ENCODE measurements around the gene TRAM2. TPM values are rescaled to one million over a fixed set of nuclear protein-coding genes. Genes with fewer than 3 reads are reported as not detected.

TRAM2 gene
- total RNA-seq, 1 experiment from 2014 or later: 13.4 TPM

DNA sequence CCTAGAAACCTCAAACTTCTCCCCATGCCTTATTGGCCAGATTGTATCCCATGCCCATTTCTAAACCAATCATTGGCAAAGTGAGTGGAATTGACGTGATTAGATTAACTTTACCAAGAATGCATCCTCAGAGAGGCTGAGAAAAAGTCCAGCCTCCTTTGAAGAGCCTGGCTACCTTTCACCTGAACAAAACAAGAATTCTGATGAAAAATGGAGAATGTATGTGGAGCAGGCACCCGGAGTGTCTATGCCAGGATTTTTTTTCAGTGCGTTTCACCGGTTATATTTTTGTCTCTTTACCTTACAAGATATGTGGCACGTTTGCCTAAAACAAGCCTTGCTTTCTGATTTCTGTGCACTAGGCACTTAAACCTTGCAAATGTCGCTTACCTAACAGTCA is 6.1 kb upstream of the TRAM2 start:
- Mint-ChIP-seq H3K27me3 (ENCODE audit: low read depth) (no peaks in the 10 kb centered on the region), H3K27ac (no peak overlapping the region), H3K4me3 (no peak overlapping the region), H3K4me1 (no peaks in the 10 kb centered on the region), H3K9me3 (no peaks in the 10 kb centered on the region), H3K36me3 (no peaks in the 10 kb centered on the region)
- ATAC-seq (no peak), DNase-seq (ENCODE audit: low spot score) (no peak)
- ChIA-PET CTCF (no interaction called here), POLR2A (no interaction called here)
- TF ChIP-seq, protein P1, sequence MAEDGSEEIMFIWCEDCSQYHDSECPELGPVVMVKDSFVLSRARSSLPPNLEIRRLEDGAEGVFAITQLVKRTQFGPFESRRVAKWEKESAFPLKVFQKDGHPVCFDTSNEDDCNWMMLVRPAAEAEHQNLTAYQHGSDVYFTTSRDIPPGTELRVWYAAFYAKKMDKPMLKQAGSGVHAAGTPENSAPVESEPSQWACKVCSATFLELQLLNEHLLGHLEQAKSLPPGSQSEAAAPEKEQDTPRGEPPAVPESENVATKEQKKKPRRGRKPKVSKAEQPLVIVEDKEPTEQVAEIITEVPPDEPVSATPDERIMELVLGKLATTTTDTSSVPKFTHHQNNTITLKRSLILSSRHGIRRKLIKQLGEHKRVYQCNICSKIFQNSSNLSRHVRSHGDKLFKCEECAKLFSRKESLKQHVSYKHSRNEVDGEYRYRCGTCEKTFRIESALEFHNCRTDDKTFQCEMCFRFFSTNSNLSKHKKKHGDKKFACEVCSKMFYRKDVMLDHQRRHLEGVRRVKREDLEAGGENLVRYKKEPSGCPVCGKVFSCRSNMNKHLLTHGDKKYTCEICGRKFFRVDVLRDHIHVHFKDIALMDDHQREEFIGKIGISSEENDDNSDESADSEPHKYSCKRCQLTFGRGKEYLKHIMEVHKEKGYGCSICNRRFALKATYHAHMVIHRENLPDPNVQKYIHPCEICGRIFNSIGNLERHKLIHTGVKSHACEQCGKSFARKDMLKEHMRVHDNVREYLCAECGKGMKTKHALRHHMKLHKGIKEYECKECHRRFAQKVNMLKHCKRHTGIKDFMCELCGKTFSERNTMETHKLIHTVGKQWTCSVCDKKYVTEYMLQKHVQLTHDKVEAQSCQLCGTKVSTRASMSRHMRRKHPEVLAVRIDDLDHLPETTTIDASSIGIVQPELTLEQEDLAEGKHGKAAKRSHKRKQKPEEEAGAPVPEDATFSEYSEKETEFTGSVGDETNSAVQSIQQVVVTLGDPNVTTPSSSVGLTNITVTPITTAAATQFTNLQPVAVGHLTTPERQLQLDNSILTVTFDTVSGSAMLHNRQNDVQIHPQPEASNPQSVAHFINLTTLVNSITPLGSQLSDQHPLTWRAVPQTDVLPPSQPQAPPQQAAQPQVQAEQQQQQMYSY (CRISPR knock-in tag; IDR thresholded peaks at IDR 0.05): no peak
- TF ChIP-seq, protein P2, sequence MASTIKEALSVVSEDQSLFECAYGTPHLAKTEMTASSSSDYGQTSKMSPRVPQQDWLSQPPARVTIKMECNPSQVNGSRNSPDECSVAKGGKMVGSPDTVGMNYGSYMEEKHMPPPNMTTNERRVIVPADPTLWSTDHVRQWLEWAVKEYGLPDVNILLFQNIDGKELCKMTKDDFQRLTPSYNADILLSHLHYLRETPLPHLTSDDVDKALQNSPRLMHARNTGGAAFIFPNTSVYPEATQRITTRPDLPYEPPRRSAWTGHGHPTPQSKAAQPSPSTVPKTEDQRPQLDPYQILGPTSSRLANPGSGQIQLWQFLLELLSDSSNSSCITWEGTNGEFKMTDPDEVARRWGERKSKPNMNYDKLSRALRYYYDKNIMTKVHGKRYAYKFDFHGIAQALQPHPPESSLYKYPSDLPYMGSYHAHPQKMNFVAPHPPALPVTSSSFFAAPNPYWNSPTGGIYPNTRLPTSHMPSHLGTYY (CRISPR knock-in tag; IDR thresholded peaks at IDR 0.05): no peak
- TF ChIP-seq, protein P3, sequence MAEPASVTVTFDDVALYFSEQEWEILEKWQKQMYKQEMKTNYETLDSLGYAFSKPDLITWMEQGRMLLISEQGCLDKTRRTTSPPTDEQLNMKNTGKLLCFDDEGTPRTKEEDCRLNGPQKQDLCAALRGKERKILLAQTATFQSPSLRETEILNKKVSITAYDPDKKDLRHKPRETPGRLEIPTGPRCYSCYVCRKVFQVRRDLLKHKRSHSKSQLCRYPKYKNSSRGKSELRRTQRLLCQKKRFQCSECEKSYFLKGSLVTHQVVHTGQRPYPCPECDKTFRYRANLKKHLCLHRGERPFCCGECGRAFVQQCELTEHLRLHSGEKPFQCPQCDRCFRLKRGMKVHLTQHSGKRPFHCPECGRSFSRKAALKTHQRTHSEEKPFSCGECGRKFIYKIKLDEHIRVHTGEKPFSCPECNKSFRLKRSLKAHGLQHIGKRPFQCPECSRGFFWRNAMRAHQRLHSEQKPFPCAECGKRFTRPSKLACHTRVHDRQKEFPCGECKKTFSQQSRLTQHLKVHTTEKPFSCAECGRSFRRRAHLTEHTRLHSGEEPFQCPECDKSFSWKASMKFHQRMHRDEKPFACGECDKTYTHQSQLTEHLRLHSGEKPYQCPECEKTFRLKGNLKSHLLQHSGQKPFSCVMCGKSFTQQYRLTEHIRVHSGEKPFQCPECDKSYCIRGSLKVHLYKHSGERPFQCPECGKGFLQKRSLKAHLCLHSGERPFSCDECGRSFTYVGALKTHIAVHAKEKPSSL (CRISPR knock-in tag; conservative IDR thresholded peaks at IDR 0.05): no peak
- no peak for TF ChIP-seq TEAD4 (CRISPR knock-in tag; IDR thresholded peaks at IDR 0.05)

DNA sequence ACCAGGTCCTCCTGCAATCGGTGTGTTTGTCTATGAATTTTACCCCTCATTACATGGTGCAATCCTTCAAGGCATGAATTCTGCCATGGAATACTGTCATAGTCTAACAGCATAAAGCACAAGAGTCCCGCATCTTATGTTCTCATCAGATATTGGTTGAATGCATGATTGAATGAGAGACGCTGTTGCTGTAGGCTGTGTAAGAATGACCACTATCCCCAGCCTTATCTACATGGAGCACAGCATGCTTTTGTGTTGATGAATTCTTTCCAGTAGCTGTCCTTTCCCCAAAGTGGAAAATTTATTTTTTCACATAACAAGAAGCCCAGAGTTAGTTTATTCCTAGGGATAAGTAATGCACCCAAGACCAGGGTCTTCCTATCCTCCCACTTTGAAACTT is 5.6 kb upstream of the TRAM2 start:
- Mint-ChIP-seq H3K4me3 (no peak overlapping the region), H3K27ac (no peak overlapping the region), H3K27me3 (ENCODE audit: low read depth) (no peaks in the 10 kb centered on the region), H3K4me1 (peaks cover 3% of the 10 kb centered on the region), H3K36me3 (no peaks in the 10 kb centered on the region), H3K9me3 (no peaks in the 10 kb centered on the region)
- CTCF ChIA-PET: no interaction called here
- TF ChIP-seq, protein P4, sequence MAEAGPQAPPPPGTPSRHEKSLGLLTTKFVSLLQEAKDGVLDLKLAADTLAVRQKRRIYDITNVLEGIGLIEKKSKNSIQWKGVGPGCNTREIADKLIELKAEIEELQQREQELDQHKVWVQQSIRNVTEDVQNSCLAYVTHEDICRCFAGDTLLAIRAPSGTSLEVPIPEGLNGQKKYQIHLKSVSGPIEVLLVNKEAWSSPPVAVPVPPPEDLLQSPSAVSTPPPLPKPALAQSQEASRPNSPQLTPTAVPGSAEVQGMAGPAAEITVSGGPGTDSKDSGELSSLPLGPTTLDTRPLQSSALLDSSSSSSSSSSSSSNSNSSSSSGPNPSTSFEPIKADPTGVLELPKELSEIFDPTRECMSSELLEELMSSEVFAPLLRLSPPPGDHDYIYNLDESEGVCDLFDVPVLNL (CRISPR knock-in tag; IDR thresholded peaks at IDR 0.05; ENCODE audit: borderline replicate concordance, low read depth): no peak
- TF ChIP-seq FOXJ3 (CRISPR knock-in tag; IDR thresholded peaks at IDR 0.05; ENCODE audit: borderline replicate concordance) (no peak), ZNF671 (CRISPR knock-in tag; IDR thresholded peaks at IDR 0.05) (no peak), NR2C2 (CRISPR knock-in tag; IDR thresholded peaks at IDR 0.05) (no peak), ZNF423 (CRISPR knock-in tag; IDR thresholded peaks at IDR 0.05) (no peak), IRF2 (CRISPR knock-in tag; IDR thresholded peaks at IDR 0.05; ENCODE audit: borderline replicate concordance, low read depth) (no peak), ZBTB21 (CRISPR knock-in tag; IDR thresholded peaks at IDR 0.05; ENCODE audit: borderline replicate concordance) (no peak), TEAD4 (CRISPR knock-in tag; IDR thresholded peaks at IDR 0.05) (no peak), EMX1 (CRISPR knock-in tag; IDR thresholded peaks at IDR 0.05) (no peak)
- TF ChIP-seq, protein P5, sequence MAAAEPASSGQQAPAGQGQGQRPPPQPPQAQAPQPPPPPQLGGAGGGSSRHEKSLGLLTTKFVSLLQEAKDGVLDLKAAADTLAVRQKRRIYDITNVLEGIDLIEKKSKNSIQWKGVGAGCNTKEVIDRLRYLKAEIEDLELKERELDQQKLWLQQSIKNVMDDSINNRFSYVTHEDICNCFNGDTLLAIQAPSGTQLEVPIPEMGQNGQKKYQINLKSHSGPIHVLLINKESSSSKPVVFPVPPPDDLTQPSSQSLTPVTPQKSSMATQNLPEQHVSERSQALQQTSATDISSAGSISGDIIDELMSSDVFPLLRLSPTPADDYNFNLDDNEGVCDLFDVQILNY (CRISPR knock-in tag; IDR thresholded peaks at IDR 0.05): no peak
- TF ChIP-seq, protein P6, sequence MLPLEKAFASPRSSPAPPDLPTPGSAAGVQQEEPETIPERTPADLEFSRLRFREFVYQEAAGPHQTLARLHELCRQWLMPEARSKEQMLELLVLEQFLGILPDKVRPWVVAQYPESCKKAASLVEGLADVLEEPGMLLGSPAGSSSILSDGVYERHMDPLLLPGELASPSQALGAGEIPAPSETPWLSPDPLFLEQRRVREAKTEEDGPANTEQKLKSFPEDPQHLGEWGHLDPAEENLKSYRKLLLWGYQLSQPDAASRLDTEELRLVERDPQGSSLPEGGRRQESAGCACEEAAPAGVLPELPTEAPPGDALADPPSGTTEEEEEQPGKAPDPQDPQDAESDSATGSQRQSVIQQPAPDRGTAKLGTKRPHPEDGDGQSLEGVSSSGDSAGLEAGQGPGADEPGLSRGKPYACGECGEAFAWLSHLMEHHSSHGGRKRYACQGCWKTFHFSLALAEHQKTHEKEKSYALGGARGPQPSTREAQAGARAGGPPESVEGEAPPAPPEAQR (CRISPR knock-in tag; IDR thresholded peaks at IDR 0.05): no peak
- TF ChIP-seq, protein P7, sequence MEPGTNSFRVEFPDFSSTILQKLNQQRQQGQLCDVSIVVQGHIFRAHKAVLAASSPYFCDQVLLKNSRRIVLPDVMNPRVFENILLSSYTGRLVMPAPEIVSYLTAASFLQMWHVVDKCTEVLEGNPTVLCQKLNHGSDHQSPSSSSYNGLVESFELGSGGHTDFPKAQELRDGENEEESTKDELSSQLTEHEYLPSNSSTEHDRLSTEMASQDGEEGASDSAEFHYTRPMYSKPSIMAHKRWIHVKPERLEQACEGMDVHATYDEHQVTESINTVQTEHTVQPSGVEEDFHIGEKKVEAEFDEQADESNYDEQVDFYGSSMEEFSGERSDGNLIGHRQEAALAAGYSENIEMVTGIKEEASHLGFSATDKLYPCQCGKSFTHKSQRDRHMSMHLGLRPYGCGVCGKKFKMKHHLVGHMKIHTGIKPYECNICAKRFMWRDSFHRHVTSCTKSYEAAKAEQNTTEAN (CRISPR knock-in tag; IDR thresholded peaks at IDR 0.05): no peak
- TF ChIP-seq, protein P8, sequence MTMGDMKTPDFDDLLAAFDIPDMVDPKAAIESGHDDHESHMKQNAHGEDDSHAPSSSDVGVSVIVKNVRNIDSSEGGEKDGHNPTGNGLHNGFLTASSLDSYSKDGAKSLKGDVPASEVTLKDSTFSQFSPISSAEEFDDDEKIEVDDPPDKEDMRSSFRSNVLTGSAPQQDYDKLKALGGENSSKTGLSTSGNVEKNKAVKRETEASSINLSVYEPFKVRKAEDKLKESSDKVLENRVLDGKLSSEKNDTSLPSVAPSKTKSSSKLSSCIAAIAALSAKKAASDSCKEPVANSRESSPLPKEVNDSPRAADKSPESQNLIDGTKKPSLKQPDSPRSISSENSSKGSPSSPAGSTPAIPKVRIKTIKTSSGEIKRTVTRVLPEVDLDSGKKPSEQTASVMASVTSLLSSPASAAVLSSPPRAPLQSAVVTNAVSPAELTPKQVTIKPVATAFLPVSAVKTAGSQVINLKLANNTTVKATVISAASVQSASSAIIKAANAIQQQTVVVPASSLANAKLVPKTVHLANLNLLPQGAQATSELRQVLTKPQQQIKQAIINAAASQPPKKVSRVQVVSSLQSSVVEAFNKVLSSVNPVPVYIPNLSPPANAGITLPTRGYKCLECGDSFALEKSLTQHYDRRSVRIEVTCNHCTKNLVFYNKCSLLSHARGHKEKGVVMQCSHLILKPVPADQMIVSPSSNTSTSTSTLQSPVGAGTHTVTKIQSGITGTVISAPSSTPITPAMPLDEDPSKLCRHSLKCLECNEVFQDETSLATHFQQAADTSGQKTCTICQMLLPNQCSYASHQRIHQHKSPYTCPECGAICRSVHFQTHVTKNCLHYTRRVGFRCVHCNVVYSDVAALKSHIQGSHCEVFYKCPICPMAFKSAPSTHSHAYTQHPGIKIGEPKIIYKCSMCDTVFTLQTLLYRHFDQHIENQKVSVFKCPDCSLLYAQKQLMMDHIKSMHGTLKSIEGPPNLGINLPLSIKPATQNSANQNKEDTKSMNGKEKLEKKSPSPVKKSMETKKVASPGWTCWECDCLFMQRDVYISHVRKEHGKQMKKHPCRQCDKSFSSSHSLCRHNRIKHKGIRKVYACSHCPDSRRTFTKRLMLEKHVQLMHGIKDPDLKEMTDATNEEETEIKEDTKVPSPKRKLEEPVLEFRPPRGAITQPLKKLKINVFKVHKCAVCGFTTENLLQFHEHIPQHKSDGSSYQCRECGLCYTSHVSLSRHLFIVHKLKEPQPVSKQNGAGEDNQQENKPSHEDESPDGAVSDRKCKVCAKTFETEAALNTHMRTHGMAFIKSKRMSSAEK (CRISPR knock-in tag; IDR thresholded peaks at IDR 0.05; ENCODE audit: borderline replicate concordance): no peak
- TF ChIP-seq, protein P9, sequence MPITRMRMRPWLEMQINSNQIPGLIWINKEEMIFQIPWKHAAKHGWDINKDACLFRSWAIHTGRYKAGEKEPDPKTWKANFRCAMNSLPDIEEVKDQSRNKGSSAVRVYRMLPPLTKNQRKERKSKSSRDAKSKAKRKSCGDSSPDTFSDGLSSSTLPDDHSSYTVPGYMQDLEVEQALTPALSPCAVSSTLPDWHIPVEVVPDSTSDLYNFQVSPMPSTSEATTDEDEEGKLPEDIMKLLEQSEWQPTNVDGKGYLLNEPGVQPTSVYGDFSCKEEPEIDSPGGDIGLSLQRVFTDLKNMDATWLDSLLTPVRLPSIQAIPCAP (CRISPR knock-in tag; IDR thresholded peaks at IDR 0.05): no peak
- ATAC-seq (no peak), DNase-seq (ENCODE audit: low spot score) (no peak)
- POLR2A ChIA-PET: no interaction called here
